ENCODE measurements around the gene ITGA7.

ITGA7 gene

GRCh38 chr12:55707841-55708694 is at the start of gene ITGA7:
Gene ITGA7, minus strand, starts transcription at chr12:55707904. Its CDS starts 222 bp downstream, at chr12:55707682.
- peak; percentile 92 for DNase-seq

- no peak for DNase-seq
Observed at GRCh38 chr12:55755246-55755645, 47.5 kb upstream of the ITGA7 start.

- DNase-seq, result no peak
Observed at GRCh38 chr12:55748230-55748993, 40.7 kb upstream of the ITGA7 start.

- no peak for DNase-seq
Observed at GRCh38 chr12:55746913-55747231, 39.2 kb upstream of the ITGA7 start.

- no peak for DNase-seq
Observed at GRCh38 chr12:55746174-55746912, 38.6 kb upstream of the ITGA7 start.

GRCh38 chr12:55745361-55746173 is 37.9 kb upstream of the ITGA7 start:
- peak; percentile 93 for DNase-seq

GRCh38 chr12:55744340-55745030 is 36.8 kb upstream of the ITGA7 start:
- DNase-seq, result peak; percentile 51

GRCh38 chr12:55743406-55744339 is 36.0 kb upstream of the ITGA7 start:
- DNase-seq, result peak; percentile 85

- DNase-seq, result peak; percentile 96
Observed at GRCh38 chr12:55742719-55743405, 35.2 kb upstream of the ITGA7 start, which contains the start of gene GDF11. Gene GDF11, plus strand, starts transcription at chr12:55743122. Its CDS starts 195 bp downstream, at chr12:55743317.

- DNase-seq, result peak; percentile 80
Observed at GRCh38 chr12:55741931-55742680, 34.4 kb upstream of the ITGA7 start.

GRCh38 chr12:55739025-55739378 is 31.3 kb upstream of the ITGA7 start:
- no peak for DNase-seq

- DNase-seq, result peak; percentile 99
Observed at GRCh38 chr12:55738123-55739024, 30.7 kb upstream of the ITGA7 start.

GRCh38 chr12:55737581-55738122 is 29.9 kb upstream of the ITGA7 start:
- no peak for DNase-seq

- peak; percentile 87 for DNase-seq
Observed at GRCh38 chr12:55736780-55737580, 29.3 kb upstream of the ITGA7 start.

GRCh38 chr12:55736076-55736475 is 28.4 kb upstream of the ITGA7 start:
- DNase-seq, result no peak

- no peak for DNase-seq
Observed at GRCh38 chr12:55734595-55734994, 26.9 kb upstream of the ITGA7 start.

GRCh38 chr12:55733858-55734257 is 26.2 kb upstream of the ITGA7 start:
- no peak for DNase-seq
